Right lobe of liver (tissue), 4 donors: ENCODE results near the gene DIPK1C.

Source experiments
- POLR2A ChIP-seq: fragments of 450-650 bp; IDR thresholded peaks from one replicate; pipeline ENCODE4 v1.6.1; 2017; ENCODE audit warnings: antibody characterized with exemption, mild to moderate bottlenecking
- TF ChIP-seq, protein P1 (sequence below), 4 donors: fragments of 200-600 bp in 3 of 4; fragments of 450-650 bp in 1 of 4; IDR thresholded peaks; one replicate each; pipeline versions ENCODE4 v1.5.1 to v1.8.0; 2016 to 2022; ENCODE audit warnings: antibody characterized with exemption in 4 of 4, mild to moderate bottlenecking in 2 of 4
- donor health status: DM: no; HTN: no; CAD: no.
- donor health status: DM: no; HTN: no; CAD: no.
- donor health status: DM: no; HTN: yes; CAD: no.

DNA sequence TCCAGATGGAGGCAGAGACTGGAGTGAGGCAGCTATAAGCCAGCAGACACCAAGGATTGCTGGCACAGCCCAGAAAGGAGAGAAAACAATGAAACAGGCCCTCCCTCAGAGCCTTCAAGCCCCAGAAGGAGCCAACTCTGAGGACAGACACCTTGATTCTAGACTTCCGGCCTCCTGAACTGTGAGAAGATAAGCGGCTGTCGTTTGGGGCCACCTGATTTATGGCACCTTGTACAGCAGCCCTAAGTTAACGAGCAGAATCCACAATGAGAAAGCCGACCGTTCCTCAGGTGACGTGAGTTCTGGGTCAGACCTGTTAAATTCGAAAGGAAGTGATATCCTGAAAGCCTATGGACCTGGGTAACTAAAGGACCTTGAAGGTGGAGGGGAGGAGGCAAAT, 31.8 kb upstream of the DIPK1C start:
- TF ChIP-seq, protein P1, sequence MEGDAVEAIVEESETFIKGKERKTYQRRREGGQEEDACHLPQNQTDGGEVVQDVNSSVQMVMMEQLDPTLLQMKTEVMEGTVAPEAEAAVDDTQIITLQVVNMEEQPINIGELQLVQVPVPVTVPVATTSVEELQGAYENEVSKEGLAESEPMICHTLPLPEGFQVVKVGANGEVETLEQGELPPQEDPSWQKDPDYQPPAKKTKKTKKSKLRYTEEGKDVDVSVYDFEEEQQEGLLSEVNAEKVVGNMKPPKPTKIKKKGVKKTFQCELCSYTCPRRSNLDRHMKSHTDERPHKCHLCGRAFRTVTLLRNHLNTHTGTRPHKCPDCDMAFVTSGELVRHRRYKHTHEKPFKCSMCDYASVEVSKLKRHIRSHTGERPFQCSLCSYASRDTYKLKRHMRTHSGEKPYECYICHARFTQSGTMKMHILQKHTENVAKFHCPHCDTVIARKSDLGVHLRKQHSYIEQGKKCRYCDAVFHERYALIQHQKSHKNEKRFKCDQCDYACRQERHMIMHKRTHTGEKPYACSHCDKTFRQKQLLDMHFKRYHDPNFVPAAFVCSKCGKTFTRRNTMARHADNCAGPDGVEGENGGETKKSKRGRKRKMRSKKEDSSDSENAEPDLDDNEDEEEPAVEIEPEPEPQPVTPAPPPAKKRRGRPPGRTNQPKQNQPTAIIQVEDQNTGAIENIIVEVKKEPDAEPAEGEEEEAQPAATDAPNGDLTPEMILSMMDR (IDR thresholded peaks at IDR 0.05), result no peak
- TF ChIP-seq POLR2A, result no peak
